Peyer's patch (tissue), 4 donors: ENCODE measurements around the gene AKT2. TPM values are rescaled to one million over a fixed set of nuclear protein-coding genes. Genes with fewer than 3 reads are reported as not detected.

Experiments used
- DNase-seq, 3 donors: peaks; one replicate each; pipeline ENCODE4 v3.0.0-alpha.2; 2017 to 2019
- H3K27ac ChIP-seq, 4 donors: fragments of 200-600 bp; sonication (generic); one replicate each; pipeline ENCODE4 v1.5.1; 2016 to 2019
- H3K27me3 ChIP-seq, 2 donors: fragments of 200-600 bp; sonication (generic); one replicate each; pipeline ENCODE4 v1.5.1; 2019
- H3K36me3 ChIP-seq, 3 donors: fragments of 200-600 bp; sonication (generic); one replicate each; pipeline ENCODE4 v1.5.1; 2016 to 2019
- H3K4me1 ChIP-seq, 4 donors: fragments of 200-600 bp; sonication (generic); one replicate each; pipeline ENCODE4 v1.5.1; 2016 to 2019
- H3K4me3 ChIP-seq, 4 donors: fragments of 200-600 bp; sonication (generic); 1 replicate in 3 of 4; 2 replicates in 1 of 4; pipeline ENCODE4 v1.5.1; 2016 to 2019; ENCODE audit warnings: mild to moderate bottlenecking in 1 of 4
- H3K9me3 ChIP-seq, 4 donors: fragments of 200-600 bp; sonication (generic); one replicate each; pipeline ENCODE4 v1.5.1; 2016 to 2019; ENCODE audit warnings: mild to moderate bottlenecking in 1 of 4
- POLR2A ChIP-seq, 2 donors: fragments of 450-650 bp; IDR thresholded peaks; one replicate each; pipeline ENCODE4 v1.5.1; 2017; ENCODE audit warnings: antibody characterized with exemption in 2 of 2, mild to moderate bottlenecking in 2 of 2, moderate library complexity in 2 of 2
- total RNA-seq, 4 donors: library from RNA; depleted of rRNA; stranded (reverse); fragments of >200 nt; gene quantifications; one replicate each; pipeline ENCODE4 v1.1.0, GENCODE V29; 2016
- TF ChIP-seq, protein P1 (sequence below), 6 experiments: fragments of 450-650 bp in 4 of 6; fragments of 200-600 bp in 2 of 6; sonication (generic) in 1 of 6; IDR thresholded peaks; one replicate each; pipeline ENCODE4 v1.5.1; 2017 to 2019; ENCODE audit warnings: antibody characterized with exemption in 6 of 6, mild to moderate bottlenecking in 3 of 6, moderate library complexity in 1 of 6

The AKT2 gene
- total RNA-seq, 4 donors from 2014 or later: 67.1 to 146 (median 100) TPM

DNA sequence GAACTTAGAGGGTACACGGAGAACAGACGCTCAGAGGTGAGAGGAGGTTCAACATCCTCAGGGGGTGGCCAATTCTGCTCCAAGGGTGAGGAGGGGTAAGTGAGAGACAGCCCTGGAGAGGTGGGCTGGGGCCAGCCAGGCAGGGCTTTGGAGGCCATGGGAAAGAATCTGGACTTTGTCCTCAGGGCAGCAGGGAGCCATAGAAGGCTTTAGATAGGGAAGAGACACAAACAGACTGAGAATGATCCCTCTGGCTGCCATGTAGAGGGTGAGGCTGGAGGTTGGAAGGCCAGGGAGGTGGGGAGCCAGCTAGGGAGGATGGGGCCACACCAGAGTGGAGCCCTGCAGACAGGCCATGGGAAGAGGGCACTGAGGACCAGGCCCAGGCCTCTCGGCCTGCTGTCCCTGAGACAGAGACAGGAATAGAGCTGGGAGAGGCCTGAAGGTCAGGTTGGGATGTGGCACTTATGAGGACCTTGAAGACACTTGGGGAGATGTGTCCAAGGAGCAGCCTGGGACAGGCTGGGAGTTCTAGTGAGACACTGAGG, 29.5 kb downstream of the AKT2 start:
- Histone ChIP-seq H3K4me3 (no peak overlapping the region), H3K9me3 (no peaks in the 10 kb centered on the region), H3K4me1 (peaks cover 0 to 14% (median 0%) of the 10 kb centered on the region in 4 donors), H3K27me3 (no peaks in the 10 kb centered on the region), H3K27ac (no peak overlapping the region), H3K36me3 (peaks cover 0 to 47% (median 0%) of the 10 kb centered on the region in 3 donors)
- no peak for DNase-seq
- no peak for TF ChIP-seq POLR2A (IDR thresholded peaks at IDR 0.05)
- TF ChIP-seq, protein P1, sequence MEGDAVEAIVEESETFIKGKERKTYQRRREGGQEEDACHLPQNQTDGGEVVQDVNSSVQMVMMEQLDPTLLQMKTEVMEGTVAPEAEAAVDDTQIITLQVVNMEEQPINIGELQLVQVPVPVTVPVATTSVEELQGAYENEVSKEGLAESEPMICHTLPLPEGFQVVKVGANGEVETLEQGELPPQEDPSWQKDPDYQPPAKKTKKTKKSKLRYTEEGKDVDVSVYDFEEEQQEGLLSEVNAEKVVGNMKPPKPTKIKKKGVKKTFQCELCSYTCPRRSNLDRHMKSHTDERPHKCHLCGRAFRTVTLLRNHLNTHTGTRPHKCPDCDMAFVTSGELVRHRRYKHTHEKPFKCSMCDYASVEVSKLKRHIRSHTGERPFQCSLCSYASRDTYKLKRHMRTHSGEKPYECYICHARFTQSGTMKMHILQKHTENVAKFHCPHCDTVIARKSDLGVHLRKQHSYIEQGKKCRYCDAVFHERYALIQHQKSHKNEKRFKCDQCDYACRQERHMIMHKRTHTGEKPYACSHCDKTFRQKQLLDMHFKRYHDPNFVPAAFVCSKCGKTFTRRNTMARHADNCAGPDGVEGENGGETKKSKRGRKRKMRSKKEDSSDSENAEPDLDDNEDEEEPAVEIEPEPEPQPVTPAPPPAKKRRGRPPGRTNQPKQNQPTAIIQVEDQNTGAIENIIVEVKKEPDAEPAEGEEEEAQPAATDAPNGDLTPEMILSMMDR (IDR thresholded peaks at IDR 0.05): no peak

DNA sequence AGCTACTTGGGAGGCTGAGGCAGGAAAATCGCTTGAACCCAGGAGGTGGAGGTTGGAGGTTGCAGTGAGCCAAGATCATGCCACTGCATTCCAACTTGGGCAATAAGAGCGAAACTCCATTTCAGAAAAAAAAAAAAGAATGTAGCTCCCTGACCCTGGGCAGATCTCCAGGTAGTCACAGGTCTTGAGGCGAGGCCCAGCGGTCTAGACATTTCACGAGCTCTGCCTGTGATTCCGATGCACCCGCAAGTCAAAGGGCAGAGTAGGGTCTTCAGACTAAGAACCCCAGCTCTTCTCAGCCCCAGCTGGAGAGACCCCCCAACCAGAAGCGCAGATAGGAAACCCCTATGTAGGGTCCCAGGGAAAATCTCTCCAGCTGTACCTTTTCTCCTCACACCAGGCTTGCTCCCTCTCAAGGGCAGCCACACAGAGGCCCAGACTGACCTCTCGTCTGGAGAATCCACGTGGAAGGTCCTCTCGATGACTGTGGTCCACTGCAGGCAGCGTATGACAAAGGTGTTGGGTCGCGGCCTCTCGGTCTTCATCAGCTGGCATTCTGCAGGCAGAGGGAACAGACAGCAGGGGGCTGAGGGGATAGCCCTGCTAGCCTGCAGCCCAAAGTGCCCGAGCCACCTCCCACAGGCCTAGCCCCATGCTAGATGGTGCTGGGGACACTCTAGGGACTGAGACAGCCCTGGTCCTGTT, 30.3 kb downstream of the AKT2 start:
- Histone ChIP-seq H3K27ac (no peak overlapping the region), H3K9me3 (no peaks in the 10 kb centered on the region), H3K4me3 (no peak overlapping the region), H3K4me1 (peaks cover 0 to 14% (median 0%) of the 10 kb centered on the region in 4 donors), H3K27me3 (no peaks in the 10 kb centered on the region), H3K36me3 (peaks cover 0 to 48% (median 0%) of the 10 kb centered on the region in 3 donors)
- no peak for DNase-seq
- TF ChIP-seq, protein P1 (IDR thresholded peaks at IDR 0.05): no peak
- no peak for TF ChIP-seq POLR2A (IDR thresholded peaks at IDR 0.05)

DNA sequence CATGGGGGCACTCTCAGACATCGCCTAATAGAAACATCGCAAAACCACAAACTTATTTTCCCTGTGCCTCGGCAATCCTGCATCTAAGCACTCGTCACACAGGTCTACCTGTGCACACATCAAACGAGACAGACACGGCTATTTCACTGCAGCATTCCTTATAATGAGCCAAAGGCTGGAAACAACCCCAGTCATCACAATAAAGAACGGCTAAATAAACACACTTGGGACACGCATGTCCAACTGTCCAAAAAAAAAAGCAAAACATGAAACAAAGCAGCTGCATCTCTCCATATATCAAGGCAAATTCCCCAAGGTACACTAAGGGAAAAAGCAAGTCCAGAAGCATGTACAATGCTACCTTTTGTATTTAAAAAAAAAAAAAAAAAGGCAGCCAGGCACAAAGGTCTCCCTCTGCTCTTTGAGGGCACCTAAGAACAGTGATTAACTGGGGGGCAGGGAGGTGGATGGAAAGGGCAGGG, 31.5 kb downstream of the AKT2 start:
- TF ChIP-seq, protein P1 (IDR thresholded peaks at IDR 0.05): no peak
- no peak for TF ChIP-seq POLR2A (IDR thresholded peaks at IDR 0.05)
- Histone ChIP-seq H3K9me3 (no peaks in the 10 kb centered on the region), H3K27ac (no peak overlapping the region), H3K4me3 (no peak overlapping the region), H3K4me1 (peaks cover 0 to 14% (median 0%) of the 10 kb centered on the region in 4 donors), H3K27me3 (no peaks in the 10 kb centered on the region), H3K36me3 (peaks cover 0 to 52% (median 0%) of the 10 kb centered on the region in 3 donors)
- no peak for DNase-seq

DNA sequence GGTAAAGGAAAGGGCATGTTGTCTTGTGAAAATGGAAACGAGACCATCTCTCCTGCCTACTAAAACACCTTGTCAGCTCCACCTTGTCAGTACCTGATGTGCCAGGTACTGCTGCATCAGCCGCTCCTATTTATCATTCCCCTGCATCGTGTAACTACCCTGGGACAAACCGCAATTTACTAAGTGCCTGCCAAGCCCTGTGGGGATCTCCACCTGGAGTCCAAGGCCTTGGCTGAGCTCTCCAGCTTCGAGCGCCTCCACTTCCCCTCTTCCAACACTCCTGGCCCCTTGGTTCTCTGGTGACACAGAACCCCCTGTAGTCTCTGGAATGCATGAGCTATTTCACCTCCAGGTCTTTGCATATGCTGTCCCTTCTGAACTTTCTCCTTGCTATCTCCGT, 32.8 kb downstream of the AKT2 start:
- Histone ChIP-seq H3K4me1 (peaks cover 0 to 14% (median 0%) of the 10 kb centered on the region in 4 donors), H3K9me3 (no peaks in the 10 kb centered on the region), H3K4me3 (no peak overlapping the region), H3K27me3 (no peaks in the 10 kb centered on the region), H3K36me3 (peaks cover 0 to 58% (median 0%) of the 10 kb centered on the region in 3 donors), H3K27ac (no peak overlapping the region)
- TF ChIP-seq, protein P1 (IDR thresholded peaks at IDR 0.05): no peak
- no peak for TF ChIP-seq POLR2A (IDR thresholded peaks at IDR 0.05)
- DNase-seq: no peak

DNA sequence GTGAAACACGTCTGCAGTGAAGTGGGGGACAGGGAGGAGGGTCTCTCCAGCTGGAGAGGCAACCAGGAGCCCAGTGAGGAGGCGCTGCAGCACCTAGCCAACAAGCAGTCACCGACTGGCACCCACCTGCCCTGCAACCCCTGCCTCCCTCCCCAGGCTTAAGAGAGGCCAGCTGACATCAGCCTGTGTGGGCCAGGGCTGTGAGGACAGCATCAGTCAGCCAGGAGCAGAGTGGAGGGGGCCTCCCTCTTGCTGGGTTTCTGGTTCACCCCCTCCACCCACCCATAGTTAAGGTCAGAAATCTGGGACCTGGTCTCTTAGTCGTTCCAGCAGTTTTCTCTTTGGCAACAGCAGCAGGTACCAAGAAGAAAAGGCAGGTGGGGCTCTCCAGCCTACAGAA, 33.2 kb downstream of the AKT2 start:
- no peak for DNase-seq
- no peaks in the 10 kb centered on the region for H3K27me3 ChIP-seq
- H3K4me3 ChIP-seq: no peak overlapping the region
- H3K36me3 ChIP-seq: peaks cover 0 to 56% (median 0%) of the 10 kb centered on the region in 3 donors
- H3K4me1 ChIP-seq: peaks cover 0 to 14% (median 0%) of the 10 kb centered on the region in 4 donors
- TF ChIP-seq, protein P1 (IDR thresholded peaks at IDR 0.05): no peak
- no peak for TF ChIP-seq POLR2A (IDR thresholded peaks at IDR 0.05)
- no peaks in the 10 kb centered on the region for H3K9me3 ChIP-seq
- H3K27ac ChIP-seq: no peak overlapping the region
